Activated T-helper 2 cell treated with anti-CD3 and anti-CD28 coated beads, Interferon-gamma antibody, Interleukin-2, Interleukin-4, amounts not matched to agents 10 μg/mL and 5 μg/mL and 100 μg/mL, durations not matched to agents 14 hours and 24 hours and 36 hours (primary cell): ENCODE measurements around the gene NSL1. TPM values are rescaled to one million over a fixed set of nuclear protein-coding genes. Genes with fewer than 3 reads are reported as not detected.

ENCODE experiments used
- DNase-seq: peaks from one replicate; pipeline ENCODE4 v3.0.0; 2021; ENCODE audit warnings: low spot score
- H3K27ac Mint-ChIP-seq: one replicate; pipeline ENCODE4 v1.8.0; 2021; ENCODE audit warnings: mixed read lengths
- H3K27me3 Mint-ChIP-seq: one replicate; pipeline ENCODE4 v1.8.0; 2021; ENCODE audit warnings: low read depth, mixed read lengths
- H3K36me3 Mint-ChIP-seq: one replicate; pipeline ENCODE4 v1.8.0; 2021; ENCODE audit warnings: low read depth, mixed read lengths
- H3K4me1 Mint-ChIP-seq: one replicate; pipeline ENCODE4 v1.8.0; 2021; ENCODE audit warnings: low read depth, mixed read lengths
- H3K4me3 Mint-ChIP-seq: one replicate; pipeline ENCODE4 v1.8.0; 2021; ENCODE audit warnings: low read depth, mild to moderate bottlenecking, moderate library complexity, mixed read lengths
- H3K9me3 Mint-ChIP-seq: one replicate; pipeline ENCODE4 v1.8.0; 2021; ENCODE audit warnings: mixed read lengths
- intact Hi-C: fragments of 100-400 bp; cut with micrococcal nuclease; formaldehyde crosslinking; loops from one replicate; pipeline ENCODE4 v1.15.1; 2023
- total RNA-seq: library from RNA; stranded (reverse); gene quantifications from 2 replicates; pipeline ENCODE4 v1.2.3, GENCODE V29; 2022

The NSL1 gene
- total RNA-seq, 1 donor from 2014 or later = 45.4 TPM

DNA sequence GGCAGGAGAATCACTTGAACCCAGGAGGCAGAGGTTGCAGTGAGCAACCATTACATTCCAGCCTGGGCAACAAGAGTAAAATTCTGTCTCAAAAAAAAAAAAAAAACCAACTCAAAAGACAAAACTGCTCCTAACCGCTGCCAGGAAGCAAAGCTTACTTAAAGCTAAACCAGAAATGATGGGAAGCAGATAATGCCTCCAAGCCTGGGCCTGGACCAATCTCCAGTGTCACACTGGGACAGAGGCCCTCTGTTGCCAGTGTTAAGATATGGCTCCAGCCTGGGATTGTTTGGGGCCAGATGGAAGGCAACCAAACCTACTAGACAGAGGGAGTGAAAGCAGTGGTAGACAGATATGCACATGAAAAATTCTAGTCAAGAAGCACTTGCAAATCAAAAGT is 36.9 kb downstream of the NSL1 start:
- Mint-ChIP-seq H3K4me3 (no peak overlapping the region), H3K36me3 (peaks cover 17% of the 10 kb centered on the region), H3K4me1 (peaks cover 36% of the 10 kb centered on the region), H3K9me3 (no peaks in the 10 kb centered on the region), H3K27ac (no peak overlapping the region), H3K27me3 (no peaks in the 10 kb centered on the region)
- no peak for DNase-seq
- intact Hi-C loops = no loop called here

GRCh38 chr1:212754193-212754592 is 37.4 kb downstream of the NSL1 start:
- DNase-seq = no peak
- Mint-ChIP-seq H3K27me3 (no peaks in the 10 kb centered on the region), H3K4me1 (peaks cover 36% of the 10 kb centered on the region), H3K9me3 (no peaks in the 10 kb centered on the region), H3K27ac (no peak overlapping the region), H3K36me3 (peaks cover 17% of the 10 kb centered on the region), H3K4me3 (no peak overlapping the region)
- intact Hi-C loops = no loop called here

DNA sequence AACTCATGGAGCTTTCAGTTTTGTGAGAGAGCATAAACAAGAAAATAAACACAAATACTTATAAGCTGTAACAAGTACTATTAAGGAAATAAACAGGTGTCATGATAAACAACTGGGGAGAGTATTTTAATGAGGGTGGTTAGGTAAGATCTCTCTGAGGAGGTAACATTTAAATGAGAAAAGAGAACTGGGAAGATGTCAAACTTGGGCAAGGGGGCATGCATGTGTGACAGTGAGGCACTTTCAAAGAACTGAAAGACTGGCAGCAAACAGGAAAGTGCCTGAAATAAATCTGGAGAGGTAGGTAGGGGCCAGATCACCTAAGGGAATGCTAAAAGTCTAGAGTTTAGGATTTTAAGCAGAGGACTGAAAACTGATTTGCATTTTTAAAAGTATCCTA is 37.8 kb downstream of the NSL1 start:
- peaks cover 17% of the 10 kb centered on the region for H3K36me3 Mint-ChIP-seq
- no peak for DNase-seq
- peaks cover 36% of the 10 kb centered on the region for H3K4me1 Mint-ChIP-seq
- no peaks in the 10 kb centered on the region for H3K27me3 Mint-ChIP-seq
- intact Hi-C loops = loop anchor here (1.0 to 2.0 kb wide), 3 partner anchors 13 to 55 kb away; partner anchors contain the start of gene BATF3
- H3K27ac Mint-ChIP-seq = no peak overlapping the region
- H3K9me3 Mint-ChIP-seq = no peaks in the 10 kb centered on the region
- no peak overlapping the region for H3K4me3 Mint-ChIP-seq

DNA sequence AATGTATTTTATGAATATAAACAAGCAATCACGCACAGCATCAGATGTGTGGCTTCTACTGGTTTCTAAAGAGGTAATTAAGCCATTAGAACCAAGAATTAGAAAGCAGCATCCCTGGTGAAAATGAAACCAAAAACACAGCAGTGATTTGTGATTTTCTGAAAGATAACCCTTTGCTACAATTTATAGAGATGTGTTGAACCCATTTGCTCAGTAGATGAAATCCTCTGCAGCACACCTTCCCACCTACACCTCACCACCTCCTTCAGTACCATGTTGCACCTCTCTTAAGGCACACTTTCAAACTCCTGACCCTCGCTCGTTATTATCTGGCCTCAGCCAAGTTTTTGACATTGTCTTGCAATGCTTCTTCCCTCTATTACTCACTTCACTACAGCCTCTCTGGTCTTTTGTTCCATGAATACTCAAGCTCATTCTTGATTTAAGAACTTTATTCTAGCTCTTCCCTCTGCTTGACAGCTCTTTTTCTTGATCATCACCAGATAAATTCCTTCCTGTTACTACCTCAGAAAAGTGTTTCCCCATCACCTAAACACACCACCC is 38.6 kb downstream of the NSL1 start:
- no peak for DNase-seq
- H3K9me3 Mint-ChIP-seq = no peaks in the 10 kb centered on the region
- H3K4me1 Mint-ChIP-seq = peaks cover 36% of the 10 kb centered on the region
- no peak overlapping the region for H3K4me3 Mint-ChIP-seq
- H3K36me3 Mint-ChIP-seq = peaks cover 16% of the 10 kb centered on the region
- no peaks in the 10 kb centered on the region for H3K27me3 Mint-ChIP-seq
- intact Hi-C loops = loop anchor here (1.0 to 2.0 kb wide), 4 partner anchors 13 to 54 kb away; partner anchors contain the start of gene BATF3
- H3K27ac Mint-ChIP-seq = peak overlapping the region; percentile 46

DNA sequence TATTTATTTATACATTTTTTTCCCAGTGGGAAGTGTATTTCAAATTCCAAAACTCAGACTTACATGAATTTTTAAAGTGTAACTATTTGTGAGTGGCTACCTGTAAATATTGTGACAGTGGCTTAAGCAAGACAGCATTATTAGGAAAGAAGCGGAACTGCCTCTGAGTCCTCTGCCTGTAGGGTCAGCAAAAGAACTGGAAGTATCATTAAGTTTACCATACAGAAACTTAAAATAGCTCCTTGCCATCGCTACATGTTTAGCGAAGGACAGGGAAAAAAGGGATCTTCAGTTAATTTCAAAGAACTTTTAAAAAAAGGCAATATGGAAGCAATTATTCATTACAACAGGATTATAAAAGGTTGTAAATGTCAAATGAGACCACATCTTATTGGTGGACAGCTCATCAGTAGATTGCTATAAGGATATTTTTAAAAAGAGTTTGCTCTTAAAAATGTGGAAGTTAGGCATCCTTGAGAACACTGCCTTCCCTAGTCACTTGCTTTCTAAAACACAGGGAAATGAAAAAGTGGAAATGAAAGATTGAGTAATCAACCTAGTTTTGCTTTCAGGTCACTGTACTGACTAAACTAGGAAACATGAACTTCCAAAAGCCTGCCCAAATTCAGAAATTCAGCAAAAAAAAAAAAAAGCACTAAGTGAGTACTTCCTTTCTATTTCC is 39.2 kb downstream of the NSL1 start:
- Mint-ChIP-seq H3K4me1 (peaks cover 36% of the 10 kb centered on the region), H3K27ac (no peak overlapping the region), H3K9me3 (no peaks in the 10 kb centered on the region), H3K27me3 (no peaks in the 10 kb centered on the region), H3K4me3 (no peak overlapping the region), H3K36me3 (peaks cover 15% of the 10 kb centered on the region)
- DNase-seq = no peak
- intact Hi-C loops = loop anchor here (1.0 to 2.0 kb wide), 2 partner anchors 31 to 54 kb away; partner anchors contain the start of gene BATF3

DNA sequence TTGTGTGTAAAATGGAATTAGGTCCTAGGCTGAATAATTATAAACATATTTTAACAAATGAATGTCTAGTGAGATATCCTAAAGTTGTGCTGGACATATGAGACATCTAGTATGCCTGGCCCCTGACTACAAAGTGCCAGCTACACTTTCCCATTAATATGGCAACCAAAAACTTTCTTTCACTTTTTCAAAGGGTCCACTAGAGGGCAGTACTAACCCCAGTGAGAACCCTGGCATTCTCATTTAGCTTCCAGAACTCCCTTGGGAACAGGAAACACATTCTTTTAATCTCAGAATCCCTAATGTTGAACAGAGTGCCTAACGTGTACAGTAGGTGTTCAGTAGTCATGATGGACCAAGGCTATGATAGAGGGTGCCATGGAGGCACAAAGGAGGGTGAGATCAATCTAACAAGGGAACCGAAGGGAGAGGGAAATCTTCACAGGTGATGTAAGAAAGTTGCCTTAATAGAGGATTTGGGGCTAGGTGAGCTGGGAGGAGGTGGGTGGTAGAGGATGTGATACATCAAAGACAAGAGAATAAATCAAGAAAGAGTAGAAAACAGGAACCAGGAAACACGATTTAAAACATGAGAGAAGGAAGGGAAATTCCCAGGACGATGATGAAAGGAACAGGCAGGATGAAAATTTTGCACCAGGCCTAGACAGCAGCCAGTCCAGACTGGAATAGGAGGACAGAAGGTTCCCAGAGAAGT is 41.6 kb downstream of the NSL1 start:
- H3K4me3 Mint-ChIP-seq = no peak overlapping the region
- intact Hi-C loops = no loop called here
- DNase-seq = no peak

DNA sequence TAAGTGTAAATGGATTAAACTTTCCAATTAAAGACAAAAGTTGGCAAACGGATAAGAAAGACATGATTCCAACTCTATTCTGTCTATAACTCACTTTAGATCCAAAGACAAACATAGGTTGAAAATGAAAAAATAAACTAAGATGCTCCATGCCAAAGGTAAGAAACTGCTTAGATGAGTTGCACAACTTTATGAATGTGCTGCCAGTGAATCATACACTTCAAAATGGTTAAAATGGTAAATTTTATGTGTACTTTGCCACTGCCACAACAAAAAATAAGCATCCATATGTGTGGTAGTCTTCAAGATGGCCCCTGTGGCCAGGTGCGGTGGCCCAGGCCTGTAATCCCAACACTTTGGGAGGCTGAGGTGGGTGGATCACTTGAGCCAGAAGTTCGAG is 45.0 kb downstream of the NSL1 start:
- no peaks in the 10 kb centered on the region for H3K27me3 Mint-ChIP-seq
- peaks cover 51% of the 10 kb centered on the region for H3K36me3 Mint-ChIP-seq
- H3K9me3 Mint-ChIP-seq = peaks cover 16% of the 10 kb centered on the region
- H3K4me1 Mint-ChIP-seq = peaks cover 35% of the 10 kb centered on the region
- intact Hi-C loops = no loop called here
- no peak overlapping the region for H3K27ac Mint-ChIP-seq
- no peak for DNase-seq
- H3K4me3 Mint-ChIP-seq = no peak overlapping the region

More for the DNA sequence above, 41.6 kb downstream of the NSL1 start:
- peaks cover 48% of the 10 kb centered on the region for H3K4me1 Mint-ChIP-seq
- peaks cover 32% of the 10 kb centered on the region for H3K36me3 Mint-ChIP-seq
- no peaks in the 10 kb centered on the region for H3K27me3 Mint-ChIP-seq
- no peak overlapping the region for H3K27ac Mint-ChIP-seq
- no peaks in the 10 kb centered on the region for H3K9me3 Mint-ChIP-seq

DNA sequence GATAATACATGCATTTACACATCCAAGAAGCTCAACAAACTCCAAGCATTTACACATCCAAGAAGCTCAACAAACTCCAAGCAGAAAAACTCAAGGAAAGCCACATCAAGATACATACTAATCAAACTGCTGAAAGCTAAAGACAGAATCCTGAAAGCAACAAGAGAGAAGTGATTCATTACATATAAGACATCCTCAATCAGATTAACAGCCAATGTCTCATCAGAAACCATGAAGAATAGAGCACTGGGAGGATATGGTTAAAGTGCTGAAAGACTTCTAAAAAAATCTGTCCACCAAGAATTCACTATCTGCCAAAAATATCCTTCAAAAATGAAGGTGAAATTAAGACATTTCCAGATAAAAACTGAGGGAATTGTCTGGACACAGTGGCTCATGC is 46.3 kb downstream of the NSL1 start:
- H3K36me3 Mint-ChIP-seq = peaks cover 57% of the 10 kb centered on the region
- intact Hi-C loops = no loop called here
- peaks cover 43% of the 10 kb centered on the region for H3K4me1 Mint-ChIP-seq
- peaks cover 22% of the 10 kb centered on the region for H3K9me3 Mint-ChIP-seq
- H3K4me3 Mint-ChIP-seq = no peak overlapping the region
- DNase-seq = no peak
- no peaks in the 10 kb centered on the region for H3K27me3 Mint-ChIP-seq
- H3K27ac Mint-ChIP-seq = peak overlapping the region; percentile 42

GRCh38 chr1:212743901-212744475 is 47.6 kb downstream of the NSL1 start:
- Mint-ChIP-seq H3K9me3 (peaks cover 22% of the 10 kb centered on the region), H3K4me1 (peaks cover 47% of the 10 kb centered on the region), H3K36me3 (peaks cover 58% of the 10 kb centered on the region), H3K4me3 (no peak overlapping the region), H3K27ac (peak overlapping the region; percentile 21), H3K27me3 (no peaks in the 10 kb centered on the region)
- DNase-seq = no peak
- intact Hi-C loops = no loop called here

DNA sequence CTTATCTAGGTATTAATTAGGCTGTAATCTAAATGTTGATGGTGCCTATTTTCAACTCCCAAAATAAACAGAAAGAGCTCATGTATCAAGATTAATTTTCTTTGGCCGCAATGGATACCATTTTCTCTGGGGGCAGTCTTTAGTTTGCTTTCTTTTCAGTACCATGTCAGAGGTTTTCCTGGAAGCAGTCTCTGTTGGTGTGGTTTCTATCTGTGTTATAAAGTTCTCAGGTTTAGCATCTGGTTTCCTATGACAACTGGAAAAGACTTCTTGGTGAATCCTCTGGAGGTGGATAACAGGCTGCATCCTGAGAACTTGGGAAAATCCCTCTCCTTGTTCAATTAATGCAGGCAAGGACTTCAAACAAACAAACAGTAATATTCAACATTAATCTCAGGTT is 53.2 kb downstream of the NSL1 start:
- Mint-ChIP-seq H3K4me1 (peaks cover 40% of the 10 kb centered on the region), H3K36me3 (peaks cover 41% of the 10 kb centered on the region), H3K4me3 (no peak overlapping the region), H3K9me3 (peaks cover 15% of the 10 kb centered on the region), H3K27me3 (no peaks in the 10 kb centered on the region), H3K27ac (peak overlapping the region; percentile 88)
- no peak for DNase-seq
- intact Hi-C loops = loop anchor here (1.0 kb wide), 1 partner anchor 16 kb away; no protein-coding TSS in a partner anchor

DNA sequence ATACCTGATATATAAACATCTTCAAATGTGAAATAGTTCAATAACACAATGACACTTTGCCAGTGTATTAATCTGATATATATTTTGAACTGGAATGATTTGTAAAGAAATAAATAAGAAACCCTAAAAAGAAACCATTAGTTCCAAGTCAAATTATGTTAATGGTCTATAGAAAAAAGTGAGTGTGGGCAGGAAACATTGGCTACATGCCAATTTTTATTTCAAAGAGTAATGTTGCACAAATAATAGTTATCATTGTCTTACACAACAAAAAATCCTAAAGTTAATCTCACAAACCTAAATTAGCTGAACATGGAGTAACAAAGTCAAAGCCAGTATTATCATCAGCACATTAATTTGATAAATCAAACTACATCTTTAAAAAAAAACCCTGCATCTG is 54.0 kb downstream of the NSL1 start:
- H3K27ac Mint-ChIP-seq = no peak overlapping the region
- peaks cover 40% of the 10 kb centered on the region for H3K4me1 Mint-ChIP-seq
- no peaks in the 10 kb centered on the region for H3K27me3 Mint-ChIP-seq
- DNase-seq = no peak
- intact Hi-C loops = no loop called here
- H3K9me3 Mint-ChIP-seq = peaks cover 15% of the 10 kb centered on the region
- H3K4me3 Mint-ChIP-seq = no peak overlapping the region
- peaks cover 41% of the 10 kb centered on the region for H3K36me3 Mint-ChIP-seq

DNA sequence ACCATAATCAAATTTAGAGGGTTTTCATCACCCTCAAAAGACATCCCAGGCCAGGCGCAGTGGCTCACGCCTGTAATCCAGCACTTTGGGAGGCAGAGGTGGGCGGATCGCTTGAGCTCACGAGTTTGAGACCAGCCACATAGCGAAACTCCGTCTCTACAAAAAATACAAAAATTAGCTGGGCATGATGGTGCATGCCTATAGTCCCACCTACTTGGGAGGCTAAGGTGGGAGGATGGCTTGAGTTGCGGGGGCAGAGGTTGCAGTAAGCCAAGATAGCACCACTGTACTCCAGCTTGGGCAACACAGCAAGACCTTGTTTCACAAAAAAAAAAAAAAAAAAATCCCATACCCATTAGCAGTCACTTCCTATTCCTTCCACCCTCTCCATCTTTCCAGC is 58.5 kb downstream of the NSL1 start:
- H3K4me3 Mint-ChIP-seq = no peak overlapping the region
- no peaks in the 10 kb centered on the region for H3K27me3 Mint-ChIP-seq
- DNase-seq = no peak
- intact Hi-C loops = no loop called here
- peaks cover 31% of the 10 kb centered on the region for H3K4me1 Mint-ChIP-seq
- H3K36me3 Mint-ChIP-seq = peaks cover 17% of the 10 kb centered on the region
- H3K27ac Mint-ChIP-seq = no peak overlapping the region
- H3K9me3 Mint-ChIP-seq = no peaks in the 10 kb centered on the region

- H3K4me1 Mint-ChIP-seq = peaks cover 33% of the 10 kb centered on the region
- DNase-seq = no peak
- no peaks in the 10 kb centered on the region for H3K27me3 Mint-ChIP-seq
- no peak overlapping the region for H3K27ac Mint-ChIP-seq
- no peaks in the 10 kb centered on the region for H3K9me3 Mint-ChIP-seq
- intact Hi-C loops = no loop called here
- H3K36me3 Mint-ChIP-seq = peaks cover 27% of the 10 kb centered on the region
- H3K4me3 Mint-ChIP-seq = no peak overlapping the region
These were observed 59.9 kb downstream of the NSL1 start for GRCh38 chr1:212731630-212732029.
